Measurements from ENCODE around the gene MT1X. TPM values are rescaled to one million over a fixed set of nuclear protein-coding genes. Genes with fewer than 3 reads are reported as not detected.
"Not testable (repeated sequence)": the region's sequence is repeated elsewhere in the genome, so short reads cannot be mapped to it uniquely, and the experiment has no call there.

The MT1X gene
- polyA plus RNA-seq, 3 donors, result 2,752 to 5,906 (median 2,980) TPM

- H3K27ac ChIP-seq (ENCODE audit: low read depth, low read length), result no peak overlapping the region
- WGBS, 3 donors, result 73 to 86% (median 82%) methylated on average over 3 of the region's 3 CpGs
These were observed 32.5 kb upstream of the MT1X start for GRCh38 chr16:56649820-56650219.

GRCh38 chr16:56651586-56651985, 30.7 kb upstream of the MT1X start, which contains the start of gene MT1B:
MT1B (plus strand) TSS chr16:56651886; CDS start chr16:56651954, 68 bp downstream.
- WGBS, 3 donors, result 70 to 83% (median 74%) methylated on average over 5 to 7 of the region's 7 CpGs
- no peak within 1 kb of the TSS for H3K27ac ChIP-seq (ENCODE audit: low read depth, low read length)

- H3K27ac ChIP-seq (ENCODE audit: low read depth, low read length), result no peak overlapping the region
- WGBS, 3 donors, result 50 to 59% (median 55%) methylated on average over 1 of the region's 1 CpG
These were observed 29.7 kb upstream of the MT1X start for GRCh38 chr16:56652600-56652999.

DNA sequence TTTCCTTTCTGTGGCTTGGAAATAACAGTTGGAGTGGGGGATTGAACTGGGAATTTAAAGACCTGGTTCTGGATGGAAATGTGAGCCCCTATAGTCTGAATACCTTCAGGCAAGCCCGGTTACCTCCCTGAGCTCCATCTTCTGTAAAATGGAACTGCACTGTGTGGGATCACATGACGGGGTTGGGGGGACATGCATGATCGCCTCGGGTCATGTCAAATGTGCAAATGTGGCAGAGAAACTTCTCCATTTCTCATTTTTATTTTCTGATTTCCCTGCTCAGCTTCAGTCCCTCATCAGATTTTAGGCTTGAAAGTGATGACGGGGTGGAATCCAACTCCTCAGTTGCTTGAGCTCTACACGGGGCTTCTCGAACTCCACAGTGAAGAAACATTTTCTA, 29.1 kb upstream of the MT1X start:
- no peak overlapping the region for H3K27ac ChIP-seq (ENCODE audit: low read depth, low read length)
- WGBS, 3 donors, result 87 to 90% (median 89%) methylated on average over 7 of the region's 7 CpGs

- no peak within 1 kb of the TSS for H3K27ac ChIP-seq (ENCODE audit: low read depth, low read length)
These were observed 24.5 kb upstream of the MT1X start, which contains the start of gene MT1F for GRCh38 chr16:56657555-56658326. MT1F (plus strand) TSS chr16:56657959; CDS start chr16:56658059, 100 bp downstream.

GRCh38 chr16:56658327-56658875, 23.9 kb upstream of the MT1X start:
- no peak overlapping the region for H3K27ac ChIP-seq (ENCODE audit: low read depth, low read length)
- WGBS, 3 donors, result 13 to 42% (median 41%) methylated on average over 10 of the region's 10 CpGs

More at GRCh38 chr16:56657555-56658326, 24.5 kb upstream of the MT1X start, which contains the start of gene MT1F:
- WGBS, 3 donors, result 0 to 2% (median 1%) methylated on average over 38 to 46 of the region's 46 CpGs

- H3K27ac ChIP-seq (ENCODE audit: low read depth, low read length), result no peak overlapping the region
- WGBS, 3 donors, result 14 to 33% (median 20%) methylated on average over 40 to 48 of the region's 48 CpGs
These were observed 19.6 kb upstream of the MT1X start for GRCh38 chr16:56662357-56663354.

DNA sequence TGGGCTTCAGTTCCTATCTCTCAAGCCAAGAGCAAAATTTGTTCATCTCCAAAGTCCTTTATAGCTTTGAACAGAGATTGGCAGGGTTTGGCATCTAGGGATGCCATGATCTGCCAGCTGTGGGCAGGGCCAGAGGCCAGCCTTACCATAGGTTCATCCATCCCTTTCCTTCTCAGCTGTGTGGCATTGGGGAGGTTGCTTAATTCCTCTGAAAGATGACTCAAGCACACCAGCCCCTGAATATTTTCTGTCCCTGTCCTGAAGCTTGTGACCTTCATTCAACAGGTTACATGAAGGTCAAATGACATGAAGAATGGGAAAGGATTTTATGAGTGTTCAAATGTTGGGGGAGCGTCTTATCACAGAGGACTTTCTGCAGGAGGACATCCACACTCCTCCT, 17.8 kb upstream of the MT1X start:
- no peak overlapping the region for H3K27ac ChIP-seq (ENCODE audit: low read depth, low read length)
- WGBS, 3 donors, result 89 to 97% (median 92%) methylated on average over 1 of the region's 1 CpG

- WGBS, 3 donors, result 35 to 66% (median 63%) methylated on average over 8 of the region's 8 CpGs
- not testable (repeated sequence) for H3K27ac ChIP-seq (ENCODE audit: low read depth, low read length)
These were observed 16.7 kb upstream of the MT1X start for GRCh38 chr16:56665286-56666261.

DNA sequence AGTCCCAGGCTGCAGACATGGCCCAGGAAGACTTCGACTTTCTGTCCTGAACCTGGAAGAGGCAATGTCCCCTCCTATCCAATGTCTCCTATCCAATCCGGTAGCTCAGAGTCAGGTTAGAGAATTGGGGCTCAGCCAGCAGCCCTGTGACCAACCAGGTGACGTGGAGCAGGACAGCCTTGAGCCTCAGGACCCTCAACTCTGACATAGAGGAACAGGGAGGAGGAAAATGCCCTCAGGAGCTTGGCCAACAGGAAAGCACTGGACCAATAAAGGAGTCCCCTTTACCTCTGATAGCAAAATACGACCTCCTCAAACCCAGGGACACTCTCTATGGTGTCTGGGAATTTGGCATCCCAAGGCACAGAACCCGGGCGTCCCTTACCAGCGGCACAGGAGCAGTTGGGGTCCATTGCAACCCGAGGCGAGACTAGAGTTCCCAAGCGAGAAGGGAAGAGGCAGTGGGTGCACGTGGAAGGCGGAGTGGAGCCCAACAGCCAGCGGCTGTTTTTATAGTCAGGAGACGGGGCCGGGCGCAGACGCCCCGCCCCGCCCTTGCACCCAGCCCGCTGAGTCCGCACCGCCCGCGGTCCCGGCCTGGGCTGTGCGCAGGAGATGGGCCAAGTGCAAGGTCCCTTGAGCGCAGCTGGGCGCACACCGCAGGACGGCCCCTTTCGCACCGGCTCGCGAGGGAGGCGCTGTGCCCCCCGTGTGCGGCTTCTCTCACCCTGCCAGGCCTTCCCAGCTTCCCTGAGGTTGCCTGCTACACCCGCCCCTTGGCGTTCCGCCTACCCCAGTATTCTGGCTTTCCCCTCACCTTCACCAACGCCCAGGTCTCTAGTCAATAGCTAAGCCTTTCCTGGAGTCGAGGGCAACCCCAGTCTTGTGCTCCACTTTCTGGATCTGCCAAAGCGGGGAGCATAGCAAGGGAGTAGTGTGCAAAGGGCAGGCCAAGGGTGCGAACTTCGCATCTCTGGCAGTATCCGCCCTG, 14.4 kb upstream of the MT1X start, which contains the start of gene MT1G:
TSS of gene MT1G (minus strand) at position 485 of the 991 bp plus-strand sequence. CDS start at position 413, 72 bp downstream.
- H3K27ac ChIP-seq (ENCODE audit: low read depth, low read length), result no peak within 1 kb of the TSS
- WGBS, 3 donors, result 10 to 14% (median 12%) methylated on average over 38 to 46 of the region's 46 CpGs

DNA sequence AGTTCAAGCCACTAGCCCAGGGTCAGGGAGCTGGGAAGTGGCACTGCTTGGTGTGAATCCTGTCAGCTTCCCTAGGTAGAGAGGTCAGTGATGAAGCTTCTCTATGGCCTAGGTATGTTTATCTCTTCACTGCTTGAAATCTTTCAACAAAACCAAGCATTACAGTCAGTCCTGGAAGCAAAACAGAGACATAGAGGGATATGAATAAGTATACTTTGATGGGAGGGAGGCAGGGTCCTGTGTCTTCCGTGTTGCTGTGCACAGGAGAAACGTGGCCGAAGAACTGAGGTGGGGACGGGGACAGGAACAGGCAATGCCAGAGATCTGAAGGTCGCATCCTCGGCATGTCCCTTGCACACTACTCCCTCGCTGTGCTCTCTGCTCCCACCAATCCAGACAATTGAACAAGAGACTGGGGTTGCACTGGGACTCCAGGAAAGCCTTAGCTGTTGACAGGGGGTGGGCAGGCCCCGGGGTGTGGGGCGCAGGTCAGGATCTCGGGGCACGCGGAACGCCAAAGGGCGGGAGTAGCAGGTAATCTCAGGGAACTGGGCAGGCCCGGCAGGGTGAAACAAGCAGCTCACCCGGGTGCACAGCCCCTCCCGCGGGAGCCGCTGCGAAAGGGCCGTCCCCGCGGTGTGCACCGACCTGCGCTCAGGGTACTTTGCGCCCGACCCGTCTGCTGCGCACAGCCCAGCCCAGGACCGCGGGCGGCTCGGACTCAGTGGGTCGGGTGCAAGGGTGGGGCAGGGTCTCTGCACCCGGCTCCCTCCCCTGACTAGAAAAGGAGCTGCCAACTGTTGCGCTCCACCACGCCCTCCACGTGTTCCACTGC, 13.0 kb upstream of the MT1X start, which contains the start of gene MT1H:
TSS of gene MT1H (plus strand) at position 810 of the 835 bp plus-strand sequence. CDS start 71 bp downstream, outside the sequence.
- 12 to 19% (median 17%) methylated on average over 37 to 38 of the region's 38 CpGs for WGBS, 3 donors
- H3K27ac ChIP-seq (ENCODE audit: low read depth, low read length), result no peak within 1 kb of the TSS

DNA sequence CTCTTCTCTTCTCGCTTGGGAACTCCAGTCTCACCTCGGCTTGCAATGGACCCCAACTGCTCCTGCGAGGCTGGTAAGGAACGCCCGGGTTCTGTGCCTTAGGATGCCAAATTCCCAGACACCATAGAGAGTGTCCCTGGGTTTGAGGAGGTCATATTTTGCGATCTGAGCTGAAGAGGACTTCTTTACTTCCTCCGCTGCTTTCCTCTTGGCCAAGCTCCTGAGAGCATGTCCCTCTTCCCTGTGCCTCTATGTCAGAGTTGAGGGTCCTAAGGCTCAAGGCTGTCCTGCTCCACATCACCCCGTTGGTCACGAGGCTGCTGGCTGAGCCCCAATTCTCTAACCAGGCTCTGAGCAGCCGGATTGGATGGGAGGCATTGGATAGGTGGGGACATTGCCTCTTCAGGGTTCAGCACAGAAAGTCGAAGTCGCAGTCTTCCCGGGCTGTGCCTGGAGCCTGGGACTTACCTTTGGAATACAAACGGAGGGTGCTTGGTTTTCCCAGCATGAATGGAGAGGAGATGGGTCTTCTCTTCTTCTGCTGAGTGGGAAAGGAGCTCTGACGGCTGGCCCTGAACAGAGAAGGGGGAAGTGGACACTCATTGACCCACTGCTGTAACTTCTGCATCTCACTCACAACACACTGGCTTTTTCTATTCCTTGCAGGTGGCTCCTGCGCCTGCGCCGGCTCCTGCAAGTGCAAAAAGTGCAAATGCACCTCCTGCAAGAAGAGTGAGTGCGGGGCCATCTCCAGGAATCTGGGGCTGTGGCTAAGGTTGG, 12.2 kb upstream of the MT1X start:
- whole genome bisulfite sequencing, 3 donors, result 17 to 26% (median 22%) methylated on average over 19 of the region's 19 CpGs
- no peak overlapping the region for H3K27ac ChIP-seq (ENCODE audit: low read depth, low read length)

GRCh38 chr16:56670620-56670934, 11.7 kb upstream of the MT1X start:
- 29 to 76% (median 71%) methylated on average over 2 of the region's 2 CpGs for WGBS, 3 donors
- H3K27ac ChIP-seq (ENCODE audit: low read depth, low read length), result no peak overlapping the region

DNA sequence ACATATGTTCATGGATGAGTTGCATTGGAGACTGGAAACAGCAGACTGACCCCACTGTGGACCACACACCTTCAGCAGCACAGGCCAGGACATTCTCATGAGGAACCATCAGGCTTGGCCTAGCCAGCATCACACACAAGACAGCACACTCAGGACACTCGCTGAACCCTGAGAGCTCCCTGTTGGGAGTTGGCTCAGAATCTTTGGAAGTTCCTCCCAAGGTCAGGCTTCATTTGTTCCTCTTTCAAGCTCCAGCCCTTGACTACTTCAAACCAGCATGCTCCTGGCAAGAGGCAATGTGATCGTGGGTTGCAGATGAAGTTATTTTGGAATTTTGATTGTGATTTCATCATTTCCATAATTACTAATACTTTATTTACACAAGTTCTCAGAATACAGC, 10.6 kb upstream of the MT1X start:
- not testable (repeated sequence) for H3K27ac ChIP-seq (ENCODE audit: low read depth, low read length)
- WGBS, 3 donors, result 28 to 53% (median 42%) methylated on average over 2 of the region's 2 CpGs

DNA sequence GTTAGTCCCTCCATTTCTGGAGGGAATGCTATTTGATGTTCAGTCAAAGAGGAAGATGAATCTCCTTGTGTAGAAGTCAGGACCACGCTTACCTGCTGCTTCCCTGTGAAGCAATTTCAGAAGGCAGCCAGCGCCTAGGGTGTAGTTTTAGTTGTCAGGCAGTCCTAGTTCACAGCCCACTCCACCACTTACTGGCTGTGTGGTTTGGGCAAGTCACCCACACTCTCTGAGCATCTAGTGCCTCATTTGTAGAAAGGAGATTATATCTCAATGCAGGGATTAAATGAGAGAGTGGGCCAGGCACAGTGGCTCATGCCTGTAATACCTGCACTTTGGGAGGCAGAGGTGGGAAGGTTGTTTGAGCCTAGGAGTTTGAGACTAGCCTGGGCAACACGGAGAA, 10.1 kb upstream of the MT1X start:
- not testable (repeated sequence) for H3K27ac ChIP-seq (ENCODE audit: low read depth, low read length)
- 75 to 90% (median 87%) methylated on average over 3 of the region's 3 CpGs for WGBS, 3 donors

Data from adipose tissue (tissue), 3 donors.